ENCODE data around the gene SCFD2.
"Not testable (repeated sequence)": the region's sequence is repeated elsewhere in the genome, so short reads cannot be mapped to it uniquely, and the experiment has no call there.

SCFD2 gene

DNA sequence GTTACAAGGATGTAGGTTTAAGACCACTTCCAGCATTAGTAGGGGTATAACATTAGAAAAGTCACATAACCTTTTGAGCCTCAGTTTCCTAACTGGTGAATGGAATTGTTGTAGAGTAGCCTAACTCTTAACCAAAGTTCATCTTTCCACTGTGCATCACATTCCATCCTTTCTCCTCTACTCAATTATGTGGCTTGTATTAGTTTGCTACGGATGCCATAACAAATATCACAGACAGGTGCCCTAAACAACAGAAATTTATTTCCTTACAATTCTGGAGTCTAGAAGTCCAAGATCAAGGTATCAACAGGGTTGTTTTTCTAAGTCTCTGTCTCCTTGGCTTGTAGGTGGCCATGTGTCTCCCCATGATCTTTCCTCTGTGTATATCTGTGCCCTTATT lies 271.8 kb downstream of the SCFD2 start:
- no peak for DNase-seq

DNA sequence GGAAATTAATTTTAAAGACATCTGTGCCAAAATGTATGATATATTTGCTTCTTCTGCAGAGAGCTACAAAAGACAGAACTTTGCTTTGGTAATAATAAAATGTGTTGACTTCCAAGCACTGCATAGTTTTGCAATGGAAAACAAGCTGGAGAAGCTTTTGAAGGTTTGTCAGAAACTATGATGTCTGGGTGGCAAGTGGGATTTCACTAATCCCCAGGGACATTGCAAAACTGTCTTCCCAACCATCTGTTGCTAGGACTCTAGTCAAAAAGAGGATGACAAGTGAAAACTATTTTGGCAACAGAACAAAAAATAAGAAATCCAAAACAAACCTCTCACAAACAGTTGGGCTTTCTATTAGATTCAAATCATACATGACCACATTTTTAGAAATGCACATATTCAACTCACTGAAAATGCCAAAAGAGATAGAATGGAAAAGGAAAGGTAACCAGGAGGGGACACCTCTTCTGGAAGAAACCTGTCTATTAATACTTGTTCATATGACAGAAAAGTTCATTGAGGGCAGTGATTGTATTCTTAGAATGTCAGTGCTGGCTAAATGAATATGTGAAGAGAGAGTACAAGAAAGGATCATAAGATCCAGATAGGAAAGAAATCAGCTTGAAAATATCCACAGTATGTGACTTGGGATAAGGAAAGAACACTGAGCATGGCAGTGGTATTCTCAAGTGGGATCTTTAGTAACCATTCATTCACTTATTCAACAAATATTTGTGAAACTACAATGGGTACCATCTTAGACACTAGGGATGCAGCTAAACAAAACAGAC lies 275.7 kb downstream of the SCFD2 start:
- peak; percentile 49 for DNase-seq

DNA sequence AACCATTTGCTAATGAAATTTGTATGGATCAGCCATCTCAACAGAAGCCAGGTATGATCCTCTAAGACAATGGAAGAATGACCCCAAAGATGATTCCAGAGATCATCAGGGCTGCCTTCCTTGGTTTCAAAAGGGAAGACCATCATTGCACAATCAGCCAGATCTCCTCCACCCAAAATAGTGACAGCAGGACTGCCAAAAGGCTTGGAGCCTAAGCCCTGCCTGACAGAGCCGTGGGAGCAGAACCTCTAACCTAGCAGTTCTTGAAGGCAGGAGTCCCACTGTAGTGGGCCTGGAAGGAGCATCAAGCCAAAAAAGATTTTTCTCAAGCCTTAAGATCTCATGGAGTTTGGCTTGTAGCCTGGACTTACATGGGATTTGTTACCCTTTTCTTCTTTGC lies 277.7 kb downstream of the SCFD2 start:
- DNase-seq: no peak

DNA sequence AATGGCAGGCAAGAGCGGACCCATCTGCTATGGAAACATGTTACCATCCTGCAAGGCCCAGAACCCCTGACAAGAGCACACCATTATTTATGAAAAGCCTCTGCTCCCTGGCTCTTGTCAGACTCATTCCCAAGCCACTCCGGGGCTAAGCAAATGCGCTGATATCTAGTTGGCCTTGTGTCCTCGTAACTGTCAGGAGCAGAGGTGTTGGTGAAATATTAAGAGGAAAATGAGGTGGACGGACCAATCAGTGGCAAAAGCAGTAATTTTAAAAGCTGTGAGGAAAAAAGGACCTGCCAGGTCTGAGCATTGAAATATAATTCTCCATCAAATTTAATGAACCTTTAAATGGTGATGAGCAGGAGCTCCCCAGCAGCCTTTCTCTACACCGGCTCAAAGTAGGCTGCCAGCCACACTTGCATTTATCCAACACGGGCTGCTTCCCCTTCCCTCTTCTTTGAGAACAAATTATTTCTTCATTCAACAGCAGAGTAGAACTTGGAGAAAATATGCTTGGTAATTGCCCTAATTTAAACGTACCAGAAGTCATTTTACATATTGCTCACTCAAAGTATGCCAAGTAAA lies 289.4 kb downstream of the SCFD2 start:
- no peak for DNase-seq

GRCh38 chr4:53075162-53075785 lies 290.6 kb downstream of the SCFD2 start:
- DNase-seq: no peak

GRCh38 chr4:53068755-53069330 lies 297.0 kb downstream of the SCFD2 start:
- DNase-seq: no peak

- no peak for DNase-seq
Observed at GRCh38 chr4:53067125-53067802, 298.6 kb downstream of the SCFD2 start.

- no peak for DNase-seq
Observed at GRCh38 chr4:53066155-53066554, 299.7 kb downstream of the SCFD2 start.

DNA sequence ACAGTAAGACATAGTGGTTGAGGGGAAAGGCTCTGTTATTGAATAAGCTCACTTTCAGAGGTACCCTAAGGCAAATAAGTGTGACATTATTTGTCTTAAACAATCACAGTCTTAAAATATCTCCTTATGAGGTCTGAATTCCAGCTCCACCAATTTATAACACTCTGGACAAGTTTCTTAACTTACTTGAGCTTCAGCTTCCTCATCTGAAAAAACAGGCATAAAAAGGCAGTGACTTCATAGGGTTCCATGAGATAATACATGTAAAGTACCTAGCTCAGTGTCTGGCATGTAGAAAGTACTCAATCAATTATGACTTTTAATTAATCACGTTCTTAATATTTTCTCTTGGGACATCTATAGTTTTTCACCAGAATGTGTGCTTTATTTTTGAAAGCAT lies 301.3 kb downstream of the SCFD2 start:
- DNase-seq: no peak

DNA sequence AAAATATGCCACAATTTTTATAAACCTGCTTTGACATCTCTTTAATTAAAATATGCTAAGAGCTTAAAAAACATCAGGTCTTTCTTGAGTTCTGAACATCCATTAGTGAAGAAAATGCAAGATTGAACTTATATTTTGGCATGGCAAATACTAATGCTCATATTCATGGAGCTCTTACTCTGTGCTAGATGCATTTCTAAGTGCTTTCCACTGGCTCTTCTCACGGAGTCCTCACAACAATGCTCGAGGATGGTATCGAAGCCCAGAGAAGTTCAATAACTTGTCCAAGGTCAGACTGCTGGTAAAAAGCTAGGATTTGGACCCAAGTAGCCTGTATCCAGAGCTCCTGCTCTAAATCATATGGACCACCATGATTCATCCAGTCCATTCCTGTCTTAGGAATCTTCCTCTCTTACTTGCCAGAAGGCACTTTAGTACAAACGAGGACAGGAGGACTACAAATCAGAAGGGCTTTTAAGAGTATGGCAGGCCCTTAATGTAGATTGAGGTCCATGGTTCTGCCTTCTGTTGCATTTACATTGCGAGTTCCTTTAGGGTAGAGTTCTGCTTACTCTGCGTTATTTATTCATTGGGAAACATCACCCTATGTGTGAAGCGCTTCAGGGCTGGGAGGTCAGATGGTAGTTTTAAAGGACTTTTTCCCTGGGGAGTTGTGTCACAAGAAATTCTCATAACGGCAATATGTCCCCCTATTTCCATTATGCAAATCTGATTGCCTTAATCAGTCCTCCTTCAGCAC lies 304.6 kb downstream of the SCFD2 start:
- no peak for DNase-seq

GRCh38 chr4:53060278-53060677 lies 305.6 kb downstream of the SCFD2 start:
- no peak for DNase-seq

DNA sequence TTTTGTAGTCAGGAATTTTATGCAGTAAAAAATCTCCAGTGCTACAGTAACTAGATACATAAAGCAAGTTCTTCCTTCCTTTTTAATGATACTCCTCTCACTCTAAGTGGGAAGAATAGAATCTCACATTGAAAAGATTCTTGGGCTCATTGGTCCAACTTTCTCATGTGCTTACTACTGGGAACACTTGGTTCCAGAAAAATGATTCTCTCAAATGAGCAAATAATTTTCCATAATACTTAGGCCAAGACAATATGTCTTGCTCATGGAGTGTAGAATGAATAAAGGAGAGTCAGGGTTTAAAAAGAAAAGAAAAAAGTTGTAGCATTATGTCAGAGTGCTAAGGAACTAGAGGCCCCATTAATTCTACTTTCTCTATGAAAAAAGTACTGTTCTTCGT lies 306.0 kb downstream of the SCFD2 start:
- DNase-seq: no peak

- DNase-seq: peak; percentile 30
Observed at GRCh38 chr4:53059256-53059655, 306.6 kb downstream of the SCFD2 start.

DNA sequence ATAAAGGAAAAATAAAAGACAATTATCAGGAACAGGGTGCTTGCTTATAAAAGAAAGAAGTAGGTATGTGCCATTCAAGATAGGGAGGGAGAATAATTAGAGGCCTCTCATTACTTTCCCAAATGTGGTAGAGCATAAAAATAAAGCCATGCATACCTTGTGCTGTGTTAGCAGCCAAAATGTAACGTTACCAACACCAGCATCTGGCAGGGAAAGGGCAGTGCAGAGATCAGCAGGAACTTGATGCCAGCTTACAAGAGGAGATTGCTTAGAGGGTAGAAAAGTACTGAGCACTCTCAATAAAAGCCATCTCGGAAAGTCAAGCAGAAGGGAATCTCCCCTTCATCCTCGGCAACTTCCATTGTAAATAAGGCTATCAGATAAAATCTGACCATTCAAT lies 308.2 kb downstream of the SCFD2 start:
- no peak for DNase-seq

- DNase-seq: not testable (repeated sequence)
Observed at GRCh38 chr4:53057108-53057507, 308.8 kb downstream of the SCFD2 start.

DNA sequence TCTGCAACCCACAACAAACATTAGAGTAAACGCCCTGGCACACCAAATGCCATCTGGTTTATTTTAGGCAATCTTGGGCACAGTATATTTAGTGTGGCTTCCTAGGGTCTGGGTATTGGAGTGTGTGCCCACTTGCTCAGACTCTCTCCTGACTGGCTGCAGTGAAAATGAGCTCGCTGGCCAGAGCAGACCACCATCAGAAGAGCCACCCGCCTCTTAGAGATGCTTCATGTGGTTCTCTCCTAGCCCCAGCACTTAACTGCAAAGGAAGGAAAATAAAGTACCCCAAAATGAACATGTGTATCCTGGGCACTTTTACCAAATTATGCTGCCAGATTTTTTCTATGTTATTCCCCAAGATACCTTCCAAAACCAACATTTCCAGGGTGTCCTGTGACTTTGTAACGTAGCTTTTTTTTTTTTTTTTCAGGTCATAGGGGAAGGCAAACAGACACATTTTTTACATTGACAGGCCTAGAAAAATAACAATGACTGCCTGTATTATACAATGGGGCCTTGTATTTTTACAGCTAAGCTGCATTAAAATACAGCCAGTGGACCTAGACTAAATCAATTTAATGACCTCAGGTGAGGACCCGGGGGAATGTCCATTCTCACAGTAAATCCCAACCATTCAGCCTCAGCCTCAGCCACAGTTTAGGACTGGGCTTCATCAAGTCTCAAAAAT lies 310.0 kb downstream of the SCFD2 start:
- DNase-seq: no peak

DNA sequence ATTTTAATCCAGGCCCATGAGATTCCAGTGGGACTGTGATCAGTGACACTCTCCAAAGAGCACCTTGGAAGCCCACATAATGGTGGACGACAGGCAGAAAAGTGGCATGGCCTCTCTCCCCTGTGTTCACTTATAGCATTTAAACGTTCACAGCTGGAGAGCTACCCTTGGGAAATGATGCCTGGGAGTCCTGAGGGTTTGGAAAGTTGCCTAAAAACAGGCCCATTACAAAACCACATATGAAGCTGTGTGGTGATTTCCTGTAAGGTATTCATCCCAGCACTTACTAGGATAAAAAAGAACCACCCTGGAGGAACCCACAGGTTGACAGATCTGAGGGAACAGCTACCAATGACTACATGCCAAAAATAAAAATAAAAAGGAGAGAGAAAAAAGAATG lies 310.6 kb downstream of the SCFD2 start:
- peak; percentile 49 for DNase-seq

- DNase-seq: no peak
Observed at GRCh38 chr4:53050361-53050774, 315.5 kb downstream of the SCFD2 start.

- no peak for DNase-seq
Observed at GRCh38 chr4:53049528-53049927, 316.3 kb downstream of the SCFD2 start.

- DNase-seq: no peak
Observed at GRCh38 chr4:53044651-53044960, 321.3 kb downstream of the SCFD2 start.

DNA sequence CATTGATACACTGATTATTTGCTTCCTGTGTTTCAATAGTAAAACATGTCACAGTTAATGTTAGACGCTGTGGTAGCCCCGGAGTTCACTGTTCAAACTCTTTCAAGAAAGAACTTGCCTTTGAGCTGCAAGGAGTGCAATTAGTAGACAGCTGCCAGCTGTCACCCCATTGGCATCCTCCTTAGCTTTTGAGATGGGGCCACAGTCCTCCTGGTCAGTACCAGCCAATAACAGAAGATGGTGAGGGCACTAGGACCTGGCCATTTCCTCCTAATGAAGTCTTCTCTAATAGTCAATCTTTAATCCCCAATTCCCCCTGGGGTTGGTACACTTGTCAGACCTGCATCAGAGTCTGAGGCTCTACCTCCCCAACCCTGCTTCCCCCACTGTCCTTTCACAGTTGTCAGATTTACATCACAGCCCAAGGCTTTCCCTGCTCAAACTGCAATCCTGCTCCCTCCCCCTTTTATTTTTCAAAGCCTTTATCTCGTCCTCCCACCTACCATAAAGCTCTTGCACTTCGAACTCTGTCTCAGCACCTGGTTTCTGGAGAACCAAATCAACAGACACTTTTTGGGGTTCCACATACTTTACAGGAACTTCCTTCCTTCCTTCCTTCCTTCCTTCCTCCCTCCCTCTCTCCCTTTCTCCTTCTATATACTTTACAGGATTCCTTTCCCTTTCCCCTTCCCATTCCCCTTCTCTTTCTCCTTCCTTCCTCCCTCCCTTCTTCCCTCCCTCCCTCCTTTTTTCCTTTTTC lies 321.8 kb downstream of the SCFD2 start:
- DNase-seq: no peak

Data from femur (tissue), 1 donor.